Stimulated activated naive CD8-positive, alpha-beta T cell treated with anti-CD3 and anti-CD28 coated beads, Interleukin-15, Interleukin-2, amounts not matched to agents 100 U/mL and 50 U/mL, for 24 hours (primary cell): ENCODE results near the gene ZDHHC14.
A peak's percentile ranks its signal among the peaks of the same experiment; 100 is the strongest.

Experiments
- ATAC-seq: fragments of 150-1000 bp; cut with Tn5 transposase; one replicate; pipeline ENCODE4 v1.10.0; 2021
- DNase-seq: peaks from one replicate; pipeline ENCODE4 v3.0.0; 2021

The ZDHHC14 gene

DNA sequence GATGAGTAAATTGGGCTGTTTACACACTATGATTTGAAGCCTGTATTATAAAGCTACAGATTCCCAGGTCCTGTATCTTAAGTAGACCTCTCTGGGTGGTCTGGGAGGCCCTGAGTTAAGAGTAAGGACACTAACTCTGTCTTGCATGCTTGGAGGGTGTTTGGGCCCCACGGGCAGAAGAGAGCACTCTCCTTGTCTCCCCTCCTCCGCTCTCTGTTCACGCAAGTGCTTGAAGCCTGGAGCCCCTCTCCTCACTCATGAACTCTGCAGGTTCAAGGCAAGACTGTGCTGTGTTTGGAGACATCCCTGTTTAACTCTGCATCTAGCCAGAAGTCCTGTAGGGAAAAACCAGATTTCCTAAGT lies 154.0 kb downstream of the ZDHHC14 start:
- ATAC-seq (no peak), DNase-seq (no peak)

DNA sequence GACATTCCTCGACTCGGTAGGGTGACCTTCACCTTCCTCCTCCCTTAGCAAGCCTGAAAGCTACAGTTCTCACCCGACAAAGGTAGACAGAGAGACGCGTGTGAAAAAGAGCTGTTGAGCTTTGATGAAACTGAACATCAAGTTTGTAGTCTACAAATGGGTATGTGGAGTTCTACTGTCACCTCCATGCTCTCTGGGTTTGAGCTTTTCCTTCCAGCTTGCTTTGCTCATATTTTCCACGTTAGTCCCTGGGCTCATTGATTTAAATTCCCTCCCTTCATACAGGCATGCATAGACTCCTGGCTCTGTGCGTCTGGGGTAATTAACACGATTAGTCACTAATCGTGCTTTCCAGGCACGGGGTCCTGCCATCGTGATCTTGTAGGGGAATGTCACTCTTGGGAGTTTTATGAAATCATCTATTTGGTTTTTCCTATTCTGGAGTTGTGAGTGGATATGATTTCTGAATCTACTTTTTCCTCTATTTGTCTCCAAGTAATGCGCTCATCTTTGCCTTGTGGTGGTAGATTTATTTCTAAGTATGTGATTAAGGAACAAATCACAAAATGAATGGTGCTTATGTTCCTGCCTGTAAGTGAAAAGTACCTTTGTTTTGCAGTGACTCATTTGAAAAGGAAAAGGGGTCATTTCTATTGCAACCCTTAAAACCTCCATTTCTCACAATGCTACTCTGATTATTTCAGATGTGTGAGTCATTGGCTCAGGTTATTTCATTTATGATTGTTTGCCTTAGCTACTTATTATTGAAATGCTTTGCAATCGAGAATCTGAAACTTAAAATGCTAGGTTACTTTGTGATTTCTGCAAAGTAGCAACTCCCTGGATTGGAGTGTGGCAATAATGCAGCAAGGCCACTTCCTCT lies 154.6 kb downstream of the ZDHHC14 start:
- peak; percentile 89 for ATAC-seq
- DNase-seq = no peak

DNA sequence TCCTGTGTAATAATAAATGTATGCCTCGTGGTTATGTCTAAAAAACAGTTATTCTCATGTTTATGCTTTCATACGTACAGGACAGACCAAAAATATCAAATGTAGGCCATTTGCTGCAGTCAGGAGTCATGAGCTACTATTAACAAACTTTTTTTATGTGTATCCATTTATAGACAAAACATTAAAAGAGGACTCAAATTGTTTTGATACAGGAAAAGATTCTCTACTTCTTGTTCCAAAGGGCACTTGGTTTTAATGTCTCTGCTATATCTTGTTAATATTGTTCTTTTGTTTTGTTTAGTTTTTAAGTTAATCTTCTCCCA lies 155.2 kb downstream of the ZDHHC14 start:
- DNase-seq (no peak), ATAC-seq (no peak)

DNA sequence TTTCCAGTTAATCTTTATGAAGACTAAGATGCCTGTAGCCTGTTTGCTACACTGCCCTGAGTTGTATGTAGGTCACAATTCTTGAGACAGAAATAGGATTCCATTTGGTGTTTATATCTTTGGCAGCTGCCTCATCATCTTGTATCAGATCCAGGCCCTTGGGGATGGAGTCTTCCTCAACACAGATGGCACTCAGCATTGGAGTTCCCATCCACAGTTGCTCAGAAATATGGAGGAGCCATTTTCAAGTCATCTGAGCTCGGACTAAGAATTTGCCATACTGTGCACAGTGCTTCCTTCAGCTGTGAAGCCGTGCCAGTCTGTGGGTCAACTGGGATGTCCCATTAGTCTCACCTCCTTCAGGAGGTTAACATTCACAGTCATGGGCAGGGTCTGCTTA lies 156.6 kb downstream of the ZDHHC14 start:
- DNase-seq (no peak), ATAC-seq (no peak)

DNA sequence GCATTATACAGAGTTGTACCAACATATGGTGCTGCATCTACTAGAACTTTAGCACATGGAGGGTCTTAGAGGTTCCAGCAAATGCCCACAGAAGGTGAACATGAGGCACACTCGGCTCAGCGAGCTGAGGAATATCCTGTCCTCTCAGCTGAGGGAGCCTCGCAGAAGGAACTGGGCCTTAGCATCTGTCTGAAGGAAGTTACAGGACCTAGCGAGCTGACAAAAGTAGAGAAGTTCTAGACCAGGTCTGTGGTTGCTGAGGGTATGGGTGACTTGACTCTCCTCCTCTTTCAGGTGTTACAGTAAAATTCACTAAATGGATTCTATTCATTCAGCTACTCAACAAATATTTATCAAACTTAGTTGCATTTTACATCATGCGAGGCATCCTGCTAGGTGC lies 157.2 kb downstream of the ZDHHC14 start:
- ATAC-seq (no peak), DNase-seq (no peak)

DNA sequence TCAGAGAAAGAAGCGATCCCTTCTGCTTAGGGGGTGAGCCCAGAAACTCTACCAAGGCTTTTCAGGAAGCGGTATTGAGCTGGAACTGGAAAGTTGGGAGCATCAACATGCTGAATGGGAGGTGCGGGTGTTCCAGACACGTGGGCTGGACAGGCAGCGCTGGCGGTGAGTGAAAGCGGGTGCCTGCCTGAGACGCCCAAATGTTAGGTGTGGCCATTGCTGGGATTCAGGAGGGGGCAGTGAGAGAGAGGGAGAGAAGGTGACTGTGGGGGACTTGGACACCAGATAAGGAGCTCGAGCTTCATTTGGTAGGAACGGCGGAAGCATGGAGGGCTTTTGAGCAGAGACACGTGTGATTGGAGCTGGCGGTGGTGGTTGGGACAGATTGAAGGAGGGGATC lies 157.7 kb downstream of the ZDHHC14 start:
- no peak for DNase-seq
- ATAC-seq = no peak

DNA sequence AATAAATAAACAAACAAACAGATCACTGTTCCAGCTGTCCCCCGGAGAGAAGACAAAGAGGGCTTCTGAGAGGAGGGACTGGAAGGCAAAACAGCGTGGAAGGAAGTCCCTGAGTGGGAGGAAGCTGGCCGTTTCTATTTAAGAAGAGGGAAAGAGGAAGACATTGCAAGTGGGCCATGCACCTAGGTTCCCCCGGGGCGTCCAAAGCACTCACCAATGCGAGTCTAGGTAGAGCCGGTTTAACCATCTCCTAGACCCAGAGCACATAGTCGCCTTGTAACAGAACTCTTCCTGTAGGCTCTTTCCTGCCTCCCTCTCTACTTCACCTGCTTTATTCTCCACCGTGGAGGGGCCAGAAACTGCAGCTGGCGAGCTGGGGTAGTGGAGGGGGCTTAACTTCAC lies 158.4 kb downstream of the ZDHHC14 start:
- ATAC-seq (no peak), DNase-seq (no peak)

DNA sequence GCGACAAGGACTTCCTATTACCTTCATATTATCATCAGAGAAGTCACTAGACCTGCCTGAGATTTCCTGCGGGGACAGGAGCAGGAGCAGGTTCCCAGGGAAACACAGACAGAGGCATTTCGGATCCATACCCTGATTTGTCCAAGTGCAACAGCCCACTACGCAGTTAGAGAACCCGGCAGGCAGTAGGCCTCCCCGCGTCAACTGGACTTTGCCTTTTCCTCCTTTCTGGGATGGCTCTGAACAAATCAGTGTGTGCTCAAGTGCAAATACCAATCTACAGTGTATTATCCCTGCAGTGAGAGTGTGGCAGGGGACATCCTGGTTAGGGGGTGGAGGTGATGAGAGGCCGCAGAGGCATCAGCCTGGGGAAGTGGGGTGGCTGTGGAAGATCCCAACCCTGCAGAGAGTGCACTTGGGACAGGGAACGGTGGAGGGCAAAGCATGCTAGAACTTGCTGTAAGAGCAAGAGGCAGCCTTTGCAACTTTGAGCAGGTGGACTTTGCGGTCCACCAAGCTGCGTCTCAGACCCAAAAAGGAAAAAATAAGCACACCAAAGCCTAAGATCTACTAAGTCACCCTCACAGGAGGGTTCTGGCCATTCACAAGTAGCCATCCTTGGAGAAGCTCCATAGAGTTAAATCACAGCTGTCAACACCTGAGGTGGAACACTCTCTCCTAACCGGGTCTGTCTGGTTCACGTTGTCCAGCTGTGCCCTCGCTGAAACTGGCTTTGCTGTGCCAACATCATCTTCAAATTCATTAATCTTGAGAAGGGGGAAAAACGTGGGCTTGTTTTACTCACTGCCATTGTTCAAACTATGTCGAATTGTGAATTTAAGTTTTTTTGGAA lies 159.1 kb downstream of the ZDHHC14 start:
- no peak for ATAC-seq

DNA sequence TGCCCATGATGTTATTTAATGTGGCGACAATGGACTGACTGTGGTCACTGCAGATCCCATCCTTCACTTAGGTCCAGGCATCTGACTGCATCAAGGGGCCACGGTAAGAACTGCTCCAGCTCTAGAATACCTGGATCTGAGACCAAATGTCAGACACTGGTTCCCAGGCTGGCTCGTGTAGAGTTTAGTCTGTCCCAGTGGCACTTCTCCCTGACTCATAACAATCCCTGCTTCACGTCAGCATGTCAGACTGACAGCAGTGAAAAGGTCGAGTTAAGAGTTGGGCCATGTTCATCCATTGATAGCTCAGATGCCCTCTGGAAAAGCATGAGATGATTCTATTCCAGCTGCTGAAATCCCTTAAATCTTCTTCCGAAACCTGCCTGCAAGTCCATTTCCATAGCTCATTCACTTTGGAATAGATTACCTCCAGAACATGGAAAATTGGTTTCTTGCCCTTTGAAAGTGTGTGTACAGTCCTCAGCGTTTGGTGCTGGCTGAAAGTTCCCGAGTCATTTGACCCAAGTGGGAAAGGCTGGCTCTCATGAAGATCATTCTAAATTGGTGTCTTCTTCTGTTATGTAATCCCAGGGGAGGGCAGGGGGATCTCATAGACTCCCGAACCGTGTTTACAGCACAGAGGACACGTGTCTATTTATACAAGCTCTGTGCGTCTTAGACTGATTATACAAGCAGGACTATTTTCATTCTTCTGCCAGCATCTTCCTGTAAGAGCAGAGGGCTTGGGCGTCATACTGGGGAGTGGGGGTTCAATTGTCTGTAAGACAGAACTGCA lies 160.8 kb downstream of the ZDHHC14 start:
- ATAC-seq (no peak), DNase-seq (no peak)

More for the DNA sequence above, 159.1 kb downstream of the ZDHHC14 start:
- no peak for DNase-seq

DNA sequence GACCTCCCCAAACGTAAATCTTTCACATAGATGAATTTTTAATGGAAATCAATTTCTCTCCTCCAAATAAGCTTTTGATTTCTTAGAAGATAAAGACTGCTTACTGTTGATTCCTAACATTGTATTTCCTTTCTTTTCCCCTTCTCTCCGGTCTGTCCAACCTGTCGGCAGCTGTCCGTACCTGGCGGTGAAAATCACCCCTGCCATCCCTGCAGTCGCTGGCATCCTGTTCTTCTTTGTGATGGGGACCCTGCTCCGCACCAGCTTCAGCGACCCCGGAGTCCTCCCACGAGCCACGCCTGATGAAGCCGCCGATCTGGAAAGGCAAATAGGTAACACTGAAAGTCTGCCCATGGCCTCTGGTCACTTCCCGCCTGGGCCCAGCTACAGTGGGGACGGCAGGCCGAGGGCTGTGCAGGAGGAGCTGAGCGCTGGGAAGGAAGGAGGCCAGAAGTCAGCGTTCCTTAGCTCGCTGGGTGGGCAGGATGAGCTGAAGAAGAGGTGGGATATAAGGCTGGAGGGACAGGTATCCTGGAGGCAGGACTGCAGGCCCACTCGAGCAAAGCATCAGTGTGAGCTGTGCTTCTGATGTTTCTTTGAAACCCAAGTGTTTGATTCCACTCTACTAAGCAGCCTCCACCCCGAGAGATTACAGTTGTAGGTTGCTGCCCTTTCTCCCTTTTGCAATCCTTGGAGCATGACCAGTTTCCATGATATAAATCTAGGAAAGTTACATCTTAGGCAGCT lies 161.6 kb downstream of the ZDHHC14 start:
- no peak for ATAC-seq

DNA sequence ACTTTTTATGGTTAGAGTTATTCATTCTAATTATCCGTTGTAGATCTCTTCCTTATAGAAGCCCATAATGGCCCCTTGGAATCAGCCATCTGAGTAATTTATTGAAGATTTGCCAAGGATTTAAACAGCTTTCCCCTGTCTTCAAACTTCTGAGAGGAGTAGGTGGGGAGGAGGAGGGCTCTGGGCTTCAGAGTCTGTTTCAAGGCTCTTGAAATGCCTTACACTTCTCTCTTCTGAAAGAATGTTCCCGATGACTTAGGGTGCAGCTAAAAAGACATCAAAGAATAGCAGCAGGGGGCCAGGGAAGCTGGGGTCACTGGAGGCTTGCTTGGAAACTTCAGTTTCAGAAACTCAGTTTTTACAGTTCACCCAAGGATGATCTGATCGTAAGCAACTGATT lies 165.3 kb downstream of the ZDHHC14 start:
- ATAC-seq (no peak), DNase-seq (no peak)

More for the DNA sequence above, 161.6 kb downstream of the ZDHHC14 start:
- DNase-seq = no peak

DNA sequence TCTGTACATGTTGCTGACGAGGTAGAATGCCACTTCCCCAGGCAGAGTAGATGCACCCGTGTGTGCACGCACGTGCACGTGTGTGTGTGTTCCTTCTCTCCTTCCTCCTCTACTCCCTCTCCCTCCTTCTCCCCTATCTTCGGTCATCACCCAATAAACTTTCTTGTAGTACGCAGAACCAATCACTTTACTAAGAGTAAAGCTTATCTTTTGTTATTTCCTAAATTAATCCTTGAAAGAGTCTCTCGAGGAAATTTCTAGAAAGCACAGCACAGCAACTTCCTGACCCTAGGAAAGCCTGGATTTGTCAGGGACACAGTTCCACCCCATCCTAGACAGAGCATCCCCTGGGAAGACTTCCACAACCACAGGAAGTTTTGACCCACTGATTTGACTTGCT lies 166.1 kb downstream of the ZDHHC14 start:
- DNase-seq (no peak), ATAC-seq (no peak)

DNA sequence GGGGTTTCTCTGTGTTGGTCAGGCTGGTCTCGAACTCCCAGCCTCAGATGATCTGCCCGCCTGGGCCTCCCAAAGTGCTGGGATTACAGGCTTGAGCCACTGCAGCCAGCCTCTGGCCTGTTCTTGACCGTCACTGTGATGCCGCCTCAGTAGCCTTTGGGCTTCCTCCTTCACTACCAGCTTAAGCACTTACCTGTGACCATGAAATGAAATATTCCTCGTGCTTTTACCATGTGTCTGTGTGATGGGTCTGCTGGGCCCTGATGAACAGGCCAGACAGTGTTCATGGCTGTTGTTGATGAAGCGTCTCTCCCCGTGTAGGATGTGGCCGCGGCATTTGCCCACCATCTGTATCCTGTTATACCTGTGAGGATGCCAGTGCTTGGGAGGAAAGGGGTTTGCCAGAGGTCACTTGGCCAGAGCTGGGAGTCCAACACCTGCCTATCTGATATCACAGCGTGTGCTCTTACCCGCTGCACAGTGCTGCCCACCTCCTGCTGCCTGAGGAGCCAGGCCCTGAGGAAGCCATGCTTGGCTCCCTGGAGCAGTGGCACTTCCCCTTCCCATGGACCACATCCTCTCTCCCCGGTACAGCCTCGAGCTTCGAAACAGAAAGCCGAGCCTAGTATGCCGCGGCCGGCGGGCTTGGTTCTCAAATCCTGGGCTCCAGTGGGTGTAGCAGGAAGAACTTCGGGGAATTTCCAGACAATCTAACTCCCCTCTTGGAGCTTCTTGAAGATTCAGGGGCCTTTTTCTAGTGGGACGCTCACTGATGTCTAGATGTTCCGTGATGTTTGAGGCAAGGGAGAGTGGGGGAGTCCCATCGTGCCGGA lies 167.9 kb downstream of the ZDHHC14 start:
- no peak for ATAC-seq
- no peak for DNase-seq

DNA sequence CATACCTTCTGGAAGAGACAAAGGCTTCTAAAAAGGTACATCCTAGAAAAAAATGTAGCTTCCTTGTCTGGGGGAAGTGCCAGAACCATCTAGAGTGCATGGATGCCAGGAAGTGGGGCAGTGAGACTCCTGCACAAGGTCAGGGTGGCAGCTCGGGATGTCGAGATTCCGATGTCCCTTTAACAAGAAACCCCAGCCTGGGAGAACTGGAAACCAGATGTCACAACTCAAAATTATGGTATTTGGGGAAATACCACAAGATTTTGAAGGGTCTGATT lies 168.4 kb downstream of the ZDHHC14 start:
- ATAC-seq (no peak), DNase-seq (no peak)

DNA sequence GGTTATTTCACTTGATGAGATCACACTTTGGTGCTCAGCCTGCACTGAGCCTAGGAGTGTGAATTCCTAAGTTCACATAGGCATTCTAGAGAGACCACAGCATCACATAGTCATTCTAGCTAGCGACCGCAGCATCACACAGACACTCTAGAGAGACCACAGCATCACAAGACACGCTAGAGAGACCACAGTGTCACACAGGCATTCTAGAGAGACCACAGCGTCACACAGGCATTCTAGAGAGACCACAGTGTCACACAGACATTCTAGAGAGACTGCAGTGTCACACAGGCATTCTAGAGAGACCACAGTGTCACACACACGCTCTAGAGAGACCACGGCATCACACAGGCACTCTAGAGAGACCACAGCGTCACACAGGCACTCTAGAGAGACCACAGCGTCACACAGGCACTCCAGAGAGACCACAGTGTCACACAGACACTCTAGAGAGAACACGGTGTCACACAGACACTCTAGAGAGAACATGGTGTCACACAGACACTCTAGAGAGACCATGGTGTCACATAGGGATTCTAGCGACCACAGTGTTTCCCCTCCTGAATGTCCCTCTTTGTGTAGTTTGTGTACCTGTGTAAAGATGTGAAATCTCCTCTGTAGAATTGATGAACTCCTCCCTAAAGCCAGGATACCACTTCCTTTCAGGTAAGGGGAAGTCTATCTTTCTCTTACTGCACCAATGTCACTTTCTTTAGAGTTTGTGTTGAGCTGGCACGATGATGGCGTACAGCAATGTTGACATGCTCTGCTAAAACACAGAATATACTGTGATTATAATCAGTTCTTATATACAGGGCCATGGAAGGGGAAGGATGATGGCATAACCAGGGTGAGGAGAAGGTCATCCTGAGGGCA lies 169.4 kb downstream of the ZDHHC14 start:
- ATAC-seq = peak; percentile 85
- DNase-seq = peak; percentile 29

DNA sequence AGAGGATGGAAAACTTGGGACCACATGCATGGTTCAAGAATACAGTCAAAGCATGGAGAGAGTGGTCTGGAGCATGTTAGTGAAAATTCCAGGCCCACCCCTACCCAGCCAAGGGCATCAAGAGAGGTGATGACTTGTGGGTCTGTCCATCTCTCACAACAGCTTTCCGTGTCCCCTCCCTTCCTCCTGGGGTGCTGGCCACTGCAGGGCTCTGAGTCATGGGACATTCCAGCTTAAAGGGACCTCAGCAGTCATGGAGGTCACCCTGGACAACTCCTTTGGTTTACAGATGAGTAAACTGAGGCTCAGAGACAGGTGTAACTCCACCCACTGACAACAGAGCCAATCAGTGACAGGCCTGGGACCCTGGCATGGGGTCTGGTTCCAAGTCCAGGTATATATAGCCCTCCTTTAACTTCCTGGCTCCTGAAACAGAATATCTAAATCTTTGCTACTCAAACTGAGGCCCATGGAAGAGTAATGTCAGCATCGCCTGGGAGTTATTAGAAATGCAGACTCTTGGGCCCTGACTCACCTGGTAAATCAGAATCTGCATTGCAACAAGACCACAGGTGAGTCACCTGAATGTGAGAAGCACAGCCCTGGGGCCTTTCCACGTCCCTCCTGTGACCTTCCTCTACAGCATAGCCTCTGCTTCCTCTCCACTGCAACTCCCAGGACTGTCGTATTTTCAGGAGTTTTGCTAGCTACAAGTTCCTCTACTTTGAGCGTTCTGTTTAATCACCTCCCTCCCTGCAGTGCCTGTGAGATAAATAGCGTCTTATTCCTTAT lies 170.2 kb downstream of the ZDHHC14 start:
- ATAC-seq (peak; percentile 34), DNase-seq (no peak)

DNA sequence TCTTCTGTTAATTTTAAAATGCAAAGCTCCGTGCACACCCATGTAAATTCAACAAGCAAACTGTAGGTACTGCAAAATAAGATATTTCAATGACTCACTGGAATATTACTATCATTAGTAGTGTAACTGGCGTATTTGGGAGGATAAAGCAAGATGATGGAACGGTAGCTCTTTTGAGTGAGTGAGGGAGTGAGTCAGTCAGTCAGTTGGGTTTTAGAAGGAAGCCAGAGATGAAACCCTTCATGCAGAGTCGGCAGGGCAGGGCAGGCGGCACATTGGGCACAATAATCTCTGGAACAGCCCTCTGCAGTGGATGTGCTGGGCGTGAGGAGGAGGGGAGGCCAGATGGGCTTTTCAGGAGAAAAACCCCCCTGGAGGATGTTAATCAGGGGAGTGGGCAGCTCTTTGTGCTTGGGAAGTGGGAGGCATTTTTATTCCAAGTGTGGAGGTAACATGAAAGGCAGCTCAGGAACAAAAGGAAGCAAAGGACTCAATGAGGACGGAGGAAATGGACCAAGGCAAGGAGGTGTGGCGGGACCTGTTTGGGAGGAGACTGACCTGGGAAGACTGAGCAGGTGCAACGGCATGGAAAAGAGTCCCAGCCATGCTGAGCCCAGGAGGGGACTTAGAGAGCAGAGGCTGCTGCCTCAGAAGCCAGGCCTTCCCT lies 171.2 kb downstream of the ZDHHC14 start:
- no peak for ATAC-seq
- DNase-seq = no peak

DNA sequence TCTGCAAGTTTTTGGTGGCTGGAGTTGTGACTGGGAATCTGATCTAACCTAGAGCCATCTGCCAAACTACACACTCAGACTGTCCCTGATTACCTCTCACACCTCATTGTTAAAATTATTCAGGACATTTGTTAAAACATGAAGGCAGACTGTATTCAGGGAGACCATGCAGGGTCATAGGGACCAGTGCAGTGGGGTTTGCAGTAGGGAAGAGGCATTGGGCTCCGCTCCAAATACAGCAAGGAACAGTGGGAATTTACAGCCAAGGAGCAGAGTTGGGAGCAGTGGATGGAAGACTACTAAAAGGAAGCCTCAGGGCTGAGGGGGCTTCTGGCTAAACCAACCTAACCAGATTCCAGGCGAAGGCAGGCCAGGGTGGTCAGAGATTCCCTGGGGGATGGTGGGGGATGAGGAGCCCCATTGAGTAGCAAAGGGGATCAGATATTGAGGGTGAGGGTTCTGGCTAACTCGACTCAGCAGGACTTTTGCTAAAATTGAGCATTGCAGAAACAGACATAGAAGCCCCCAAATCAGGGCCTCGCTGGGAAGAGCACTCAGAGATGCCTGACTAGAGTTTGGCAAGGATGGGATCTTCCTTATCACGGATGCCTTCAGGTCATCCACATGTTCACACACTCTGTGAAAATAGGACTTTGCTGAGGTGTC lies 172.0 kb downstream of the ZDHHC14 start:
- no peak for DNase-seq
- no peak for ATAC-seq
